Smooth muscle cell (in vitro differentiated cells): ENCODE data around the gene NOXA1. TPM values are rescaled to one million over a fixed set of nuclear protein-coding genes. Genes with fewer than 3 reads are reported as not detected.

ENCODE experiments used
- DNase-seq: peaks from one replicate; lab custom pipeline; 2025; ENCODE audit not compliant: unreplicated experiment; lab: John Stamatoyannopoulos, UW
- H2AFZ ChIP-seq: fragments of 200-600 bp; sonication (generic); 2 replicates; pipeline ENCODE4 v1.6.0; 2016; ENCODE audit warnings: antibody characterized with exemption, low read depth, mild to moderate bottlenecking
- H3F3A ChIP-seq: fragments of 200-600 bp; sonication (generic); 2 replicates; pipeline ENCODE4 v1.6.0; 2017; ENCODE audit warnings: antibody characterized with exemption, low read depth
- H3K27ac ChIP-seq: fragments of 200-600 bp; sonication (generic); 2 replicates; pipeline ENCODE4 v1.5.1; 2016; ENCODE audit warnings: low read depth, mild to moderate bottlenecking
- H3K27me3 ChIP-seq: fragments of 200-600 bp; sonication (generic); 2 replicates; pipeline ENCODE4 v1.6.1; 2016; ENCODE audit warnings: low read depth, mild to moderate bottlenecking
- H3K36me3 ChIP-seq: fragments of 200-600 bp; sonication (generic); 2 replicates; pipeline ENCODE4 v1.5.1; 2016; ENCODE audit warnings: low read depth
- H3K4me1 ChIP-seq: fragments of 200-600 bp; sonication (generic); 2 replicates; pipeline ENCODE4 v1.5.1; 2016; ENCODE audit warnings: low read depth
- H3K4me2 ChIP-seq: fragments of 200-600 bp; sonication (generic); 2 replicates; pipeline ENCODE4 v1.6.0; 2016; ENCODE audit warnings: mild to moderate bottlenecking
- H3K4me3 ChIP-seq: fragments of 200-600 bp; sonication (generic); 2 replicates; pipeline ENCODE4 v1.5.1; 2016; ENCODE audit warnings: mild to moderate bottlenecking
- H3K79me2 ChIP-seq: fragments of 200-600 bp; sonication (generic); 2 replicates; pipeline ENCODE4 v1.6.0; 2016; ENCODE audit warnings: low read depth, mild to moderate bottlenecking
- H3K9ac ChIP-seq: fragments of 200-600 bp; sonication (generic); 2 replicates; pipeline ENCODE4 v1.6.0; 2016; ENCODE audit warnings: low read depth
- H3K9me3 ChIP-seq: fragments of 200-600 bp; sonication (generic); replicated peaks from 2 replicates; pipeline ENCODE4 v1.5.1; 2016; ENCODE audit warnings: low read depth
- H4K20me1 ChIP-seq: fragments of 200-600 bp; sonication (generic); 2 replicates; pipeline ENCODE4 v1.6.0; 2016; ENCODE audit warnings: low read depth
- CTCF ChIP-seq: fragments of 200-600 bp; sonication (generic); IDR thresholded peaks from 2 replicates; pipeline ENCODE4 v1.5.1; 2017; ENCODE audit warnings: borderline replicate concordance, mild to moderate bottlenecking, antibody characterized with exemption; ENCODE audit not compliant: insufficient read depth, poor library complexity, severe bottlenecking
- WGBS: methylation state at CpG from one replicate; pipeline ENCODE4 v1.1.7; 2016; ENCODE audit warnings: low lambda C conversion rate; 5-methylcytosine and 5-hydroxymethylcytosine counted together
- polyA plus RNA-seq: library from polyadenylated mRNA; unstranded; fragments of >200 nt; fragmentation: Nextera tagmentation; extraction: Ambion mirVana; gene quantifications from 2 replicates; pipeline ENCODE4 v1.2.1, GENCODE V29; 2016
- total RNA-seq: library from RNA; depleted of rRNA; stranded (reverse); fragments of >200 nt; gene quantifications from 2 replicates; pipeline ENCODE4 v1.2.3, GENCODE V29; 2014

The NOXA1 gene
- total and polyA plus RNA-seq, 2 experiments from 2014 or later, result 0.09 to 0.81 TPM

GRCh38 chr9:137462396-137462985, 39.3 kb downstream of the NOXA1 start:
- no peak overlapping the region for H3K27ac ChIP-seq
- WGBS, result 92% methylated on average over 25 of the region's 25 CpGs
- H3K9me3 ChIP-seq, result no peaks in the 10 kb centered on the region
- DNase-seq, result no peak
- no peak overlapping the region for H3K4me2 ChIP-seq
- H3K9ac ChIP-seq, result no peak overlapping the region
- no peak overlapping the region for H3K4me3 ChIP-seq
- H3K79me2 ChIP-seq, result peaks cover 6% of the 10 kb centered on the region
- no peak overlapping the region for H2AFZ ChIP-seq
- H4K20me1 ChIP-seq, result peaks cover 9% of the 10 kb centered on the region
- no peaks in the 10 kb centered on the region for H3K36me3 ChIP-seq
- H3K4me1 ChIP-seq, result peaks cover 11% of the 10 kb centered on the region
- no peak for TF ChIP-seq CTCF
- H3F3A ChIP-seq, result no peaks in the 10 kb centered on the region
- H3K27me3 ChIP-seq, result peaks cover 4% of the 10 kb centered on the region

- TF ChIP-seq CTCF, result no peak
- 94% methylated on average over 27 of the region's 30 CpGs for WGBS
- H4K20me1 ChIP-seq, result peaks cover 1% of the 10 kb centered on the region
Measured at GRCh38 chr9:137462986-137463930, 40.1 kb downstream of the NOXA1 start.

GRCh38 chr9:137463931-137464290, 40.7 kb downstream of the NOXA1 start:
- no peaks in the 10 kb centered on the region for H3K9me3 ChIP-seq
- H4K20me1 ChIP-seq, result no peaks in the 10 kb centered on the region
- no peak overlapping the region for H3K9ac ChIP-seq
- no peak for TF ChIP-seq CTCF
- no peak for DNase-seq
- H2AFZ ChIP-seq, result no peak overlapping the region
- no peak overlapping the region for H3K4me3 ChIP-seq
- WGBS, result 95% methylated on average over 14 of the region's 18 CpGs
- H3K27me3 ChIP-seq, result peaks cover 4% of the 10 kb centered on the region
- no peaks in the 10 kb centered on the region for H3K36me3 ChIP-seq
- no peak overlapping the region for H3K27ac ChIP-seq
- no peaks in the 10 kb centered on the region for H3K4me1 ChIP-seq
- H3K79me2 ChIP-seq, result no peaks in the 10 kb centered on the region
- no peak overlapping the region for H3K4me2 ChIP-seq
- no peaks in the 10 kb centered on the region for H3F3A ChIP-seq

More at GRCh38 chr9:137462986-137463930, 40.1 kb downstream of the NOXA1 start:
- peaks cover 4% of the 10 kb centered on the region for H3K79me2 ChIP-seq
- no peak for DNase-seq
- no peak overlapping the region for H2AFZ ChIP-seq
- H3F3A ChIP-seq, result no peaks in the 10 kb centered on the region
- no peaks in the 10 kb centered on the region for H3K36me3 ChIP-seq
- H3K27ac ChIP-seq, result no peak overlapping the region
- no peak overlapping the region for H3K4me2 ChIP-seq
- H3K9me3 ChIP-seq, result no peaks in the 10 kb centered on the region
- peaks cover 4% of the 10 kb centered on the region for H3K27me3 ChIP-seq
- H3K4me3 ChIP-seq, result no peak overlapping the region
- H3K9ac ChIP-seq, result no peak overlapping the region
- peaks cover 5% of the 10 kb centered on the region for H3K4me1 ChIP-seq
